ENCODE results near the gene MOGAT2.

DNA sequence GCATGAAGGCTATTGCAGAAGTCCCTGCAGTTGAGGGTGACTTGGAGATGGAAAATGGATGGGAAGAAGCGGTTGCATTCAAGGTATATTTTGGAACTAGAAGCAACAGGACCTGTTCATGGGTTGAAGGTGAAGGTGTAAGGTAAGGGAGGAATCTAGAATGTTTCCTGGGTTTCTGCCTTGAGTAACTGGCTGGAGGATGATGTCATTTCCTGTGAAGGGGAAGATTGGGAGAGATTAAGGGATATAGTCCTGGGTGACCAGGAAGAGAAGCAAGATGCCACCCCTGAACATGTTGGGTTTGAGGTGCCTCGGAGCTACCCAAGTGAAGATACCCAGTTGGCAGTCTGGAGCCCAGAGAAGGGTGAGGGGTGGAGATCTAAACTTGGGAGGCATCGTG is 12.1 kb upstream of the MOGAT2 start:
- TF ChIP-seq, protein P1, sequence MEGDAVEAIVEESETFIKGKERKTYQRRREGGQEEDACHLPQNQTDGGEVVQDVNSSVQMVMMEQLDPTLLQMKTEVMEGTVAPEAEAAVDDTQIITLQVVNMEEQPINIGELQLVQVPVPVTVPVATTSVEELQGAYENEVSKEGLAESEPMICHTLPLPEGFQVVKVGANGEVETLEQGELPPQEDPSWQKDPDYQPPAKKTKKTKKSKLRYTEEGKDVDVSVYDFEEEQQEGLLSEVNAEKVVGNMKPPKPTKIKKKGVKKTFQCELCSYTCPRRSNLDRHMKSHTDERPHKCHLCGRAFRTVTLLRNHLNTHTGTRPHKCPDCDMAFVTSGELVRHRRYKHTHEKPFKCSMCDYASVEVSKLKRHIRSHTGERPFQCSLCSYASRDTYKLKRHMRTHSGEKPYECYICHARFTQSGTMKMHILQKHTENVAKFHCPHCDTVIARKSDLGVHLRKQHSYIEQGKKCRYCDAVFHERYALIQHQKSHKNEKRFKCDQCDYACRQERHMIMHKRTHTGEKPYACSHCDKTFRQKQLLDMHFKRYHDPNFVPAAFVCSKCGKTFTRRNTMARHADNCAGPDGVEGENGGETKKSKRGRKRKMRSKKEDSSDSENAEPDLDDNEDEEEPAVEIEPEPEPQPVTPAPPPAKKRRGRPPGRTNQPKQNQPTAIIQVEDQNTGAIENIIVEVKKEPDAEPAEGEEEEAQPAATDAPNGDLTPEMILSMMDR (IDR thresholded peaks at IDR 0.05; ENCODE audit: low read length): no peak
- no peak for TF ChIP-seq EZH2 (IDR thresholded peaks at IDR 0.05; ENCODE audit: borderline replicate concordance, low read length)
